Panc1 (cell line): Measurements from ENCODE around the gene LRRC46. TPM values are rescaled to one million over a fixed set of nuclear protein-coding genes. Genes with fewer than 3 reads are reported as not detected.

Experiments
- ATAC-seq: fragments of 200-7000 bp; cut with Tn5 transposase; 2 replicates; pipeline ENCODE4 v1.9.1; 2020; ENCODE audit warnings: mild to moderate bottlenecking, moderate library complexity
- BruUV-seq: library from RNA; stranded (reverse); fragments of 400-500 nt; replicated peaks from 2 replicates; lab custom pipeline; 2021; lab: Mats Ljungman, UMichigan
- CTCF ChIA-PET: fragments of 300-600 bp; sonication (Branson Sonifier 250); formaldehyde crosslinking; loops from one replicate; lab custom pipeline; 2022; ENCODE audit warnings: antibody characterized with exemption; lab: Charles Lee
- POLR2A ChIA-PET: fragments of 300-600 bp; sonication (Branson Sonifier 250); formaldehyde crosslinking; loops from one replicate; lab custom pipeline; 2022; ENCODE audit warnings: antibody characterized with exemption; lab: Charles Lee
- DNase-seq: peaks from one replicate; pipeline ENCODE4 v3.0.0-alpha.2; 2010; ENCODE audit warnings: low read depth, low spot score
- H3K27ac ChIP-seq: 2 replicates; pipeline ENCODE4 v1.5.1; 2011; ENCODE audit warnings: mild to moderate bottlenecking, low read length, inconsistent platforms
- H3K27me3 ChIP-seq: fragments of 200-500 bp; sonication (Bioruptor generic); 2 replicates; pipeline ENCODE4 v1.6.0; 2014; ENCODE audit warnings: low read length, inconsistent platforms; ENCODE audit not compliant: control insufficient read depth, insufficient read depth
- H3K36me3 ChIP-seq: fragments of 200-500 bp; sonication (Bioruptor generic); 2 replicates; pipeline ENCODE4 v1.5.1; 2014; ENCODE audit warnings: inconsistent platforms, mild to moderate bottlenecking, low read length, moderate library complexity; ENCODE audit not compliant: control insufficient read depth, insufficient read depth
- H3K4me1 ChIP-seq: 2 replicates; pipeline ENCODE4 v1.5.1; 2011; ENCODE audit warnings: inconsistent platforms, mild to moderate bottlenecking, low read length, moderate library complexity; ENCODE audit not compliant: control insufficient read depth, insufficient read depth
- H3K4me3 ChIP-seq, 2 experiments: 2 replicates each; pipeline ENCODE4 v1.5.1; 2011 to 2012; ENCODE audit warnings: low read depth in 2 of 2, low read length in 2 of 2, mild to moderate bottlenecking in 2 of 2, inconsistent platforms in 1 of 2, moderate library complexity in 1 of 2
- H3K9me3 ChIP-seq: fragments of 200-500 bp; sonication (Bioruptor generic); 2 replicates; pipeline ENCODE4 v1.5.1; 2014; ENCODE audit warnings: low read depth, mild to moderate bottlenecking, inconsistent platforms, low read length, moderate library complexity; ENCODE audit not compliant: control insufficient read depth, insufficient read depth
- POLR2AphosphoS5 ChIP-seq: IDR thresholded peaks from 2 replicates; pipeline ENCODE4 v1.6.1; 2012; ENCODE audit warnings: mild to moderate bottlenecking, low read depth, low read length, moderate library complexity
- REST ChIP-seq, 2 experiments: IDR thresholded peaks; 2 replicates each; pipeline ENCODE4 v1.6.1; 2011 to 2012; ENCODE audit warnings: low read depth in 2 of 2, control low read depth in 1 of 2, low read length in 1 of 2, mild to moderate bottlenecking in 1 of 2, moderate library complexity in 1 of 2; ENCODE audit not compliant: insufficient read depth in 1 of 2
- SIN3A ChIP-seq: IDR thresholded peaks from 2 replicates; pipeline ENCODE4 v1.6.1; 2012; ENCODE audit warnings: low read depth, mild to moderate bottlenecking, low read length, moderate library complexity, borderline replicate concordance; ENCODE audit not compliant: insufficient read depth
- TCF7L2 ChIP-seq: IDR thresholded peaks from 2 replicates; pipeline ENCODE4 v1.6.1; 2011; ENCODE audit warnings: mild to moderate bottlenecking, low read depth, low read length, inconsistent platforms
- in situ Hi-C: cut with HindIII; loops from 2 replicates; pipeline ENCODE4 v1.10.0; 2016; ENCODE audit warnings: low sequenced_read_pairs, low pct_unique_long_range_greater_than_20kb
- intact Hi-C: fragments of 100-400 bp; cut with micrococcal nuclease; formaldehyde crosslinking; loops from one replicate; pipeline ENCODE4 v1.10.0; 2022; ENCODE audit not compliant: unreplicated experiment
- total RNA-seq: library from RNA; stranded (reverse); gene quantifications from one replicate; pipeline ENCODE4 v1.2.1, GENCODE V29; 2021; ENCODE audit not compliant: unreplicated experiment
- TF ChIP-seq, protein P1 (sequence below): fragments of 450-650 bp; IDR thresholded peaks from 2 replicates; pipeline ENCODE4 v1.5.1; 2017; ENCODE audit warnings: mild to moderate bottlenecking

LRRC46 gene
- total RNA-seq, 1 experiment from 2014 or later, result 1.9 TPM

- no peak overlapping the region for H3K27ac ChIP-seq
- no TSS peak for BruUV-seq
- intact Hi-C loops, result no loop called here
- TF ChIP-seq, protein P1, sequence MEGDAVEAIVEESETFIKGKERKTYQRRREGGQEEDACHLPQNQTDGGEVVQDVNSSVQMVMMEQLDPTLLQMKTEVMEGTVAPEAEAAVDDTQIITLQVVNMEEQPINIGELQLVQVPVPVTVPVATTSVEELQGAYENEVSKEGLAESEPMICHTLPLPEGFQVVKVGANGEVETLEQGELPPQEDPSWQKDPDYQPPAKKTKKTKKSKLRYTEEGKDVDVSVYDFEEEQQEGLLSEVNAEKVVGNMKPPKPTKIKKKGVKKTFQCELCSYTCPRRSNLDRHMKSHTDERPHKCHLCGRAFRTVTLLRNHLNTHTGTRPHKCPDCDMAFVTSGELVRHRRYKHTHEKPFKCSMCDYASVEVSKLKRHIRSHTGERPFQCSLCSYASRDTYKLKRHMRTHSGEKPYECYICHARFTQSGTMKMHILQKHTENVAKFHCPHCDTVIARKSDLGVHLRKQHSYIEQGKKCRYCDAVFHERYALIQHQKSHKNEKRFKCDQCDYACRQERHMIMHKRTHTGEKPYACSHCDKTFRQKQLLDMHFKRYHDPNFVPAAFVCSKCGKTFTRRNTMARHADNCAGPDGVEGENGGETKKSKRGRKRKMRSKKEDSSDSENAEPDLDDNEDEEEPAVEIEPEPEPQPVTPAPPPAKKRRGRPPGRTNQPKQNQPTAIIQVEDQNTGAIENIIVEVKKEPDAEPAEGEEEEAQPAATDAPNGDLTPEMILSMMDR, result no peak
- TF ChIP-seq POLR2AphosphoS5 (no peak), TCF7L2 (no peak), SIN3A (no peak), REST (IDR thresholded peaks at IDR 0.05; ENCODE audit: insufficient read depth in 1 of 2, low read depth in 2 of 2, low read length in 1 of 2) (no peak)
- DNase-seq, result no peak
- H3K9me3 ChIP-seq, result no peaks in the 10 kb centered on the region
- H3K4me3 ChIP-seq, result no peak overlapping the region
- no peak for ATAC-seq
- ChIA-PET POLR2A (no interaction called here), CTCF (no interaction called here)
- no peaks in the 10 kb centered on the region for H3K27me3 ChIP-seq
- no peaks in the 10 kb centered on the region for H3K36me3 ChIP-seq
- in situ Hi-C loops, result no loop called here
- peaks cover 6% of the 10 kb centered on the region; the same call in 1 of the 2 replicates for H3K4me1 ChIP-seq
Measured at GRCh38 chr17:47806913-47807255, 24.6 kb upstream of the LRRC46 start.

GRCh38 chr17:47807421-47807820 lies 24.0 kb upstream of the LRRC46 start:
- H3K9me3 ChIP-seq, result no peaks in the 10 kb centered on the region
- TF ChIP-seq POLR2AphosphoS5, result no peak
- no peak for TF ChIP-seq REST (IDR thresholded peaks at IDR 0.05; ENCODE audit: insufficient read depth in 1 of 2, low read depth in 2 of 2, low read length in 1 of 2)
- no peak for TF ChIP-seq SIN3A
- TF ChIP-seq, protein P1, result no peak
- no peak for TF ChIP-seq TCF7L2
- in situ Hi-C loops, result no loop called here
- DNase-seq (no peak), ATAC-seq (no peak)
- H3K4me3 ChIP-seq, result no peak overlapping the region
- ChIA-PET POLR2A (no interaction called here), CTCF (no interaction called here)
- intact Hi-C loops, result no loop called here
- H3K4me1 ChIP-seq, result peaks cover 6% of the 10 kb centered on the region; the same call in 1 of the 2 replicates
- H3K27me3 ChIP-seq, result no peaks in the 10 kb centered on the region
- no peaks in the 10 kb centered on the region for H3K36me3 ChIP-seq
- no peak overlapping the region for H3K27ac ChIP-seq
- BruUV-seq, result no TSS peak
